H54 (cell line): ENCODE measurements around the gene MYG1.
"Not testable (repeated sequence)": the region's sequence is repeated elsewhere in the genome, so short reads cannot be mapped to it uniquely, and the experiment has no call there.

ENCODE experiments used
- DNase-seq: peaks from one replicate; pipeline ENCODE4 v3.0.0; 2011; ENCODE audit warnings: low spot score, mixed read lengths; ENCODE audit not compliant: insufficient read length
- FAIRE-seq: peaks from 3 replicates; lab custom pipeline; 2011; peaks lifted over from hg19 to GRCh38; lab: Jason Lieb, UNC
- POLR2A ChIP-seq: IDR thresholded peaks from 2 replicates; pipeline ENCODE4 v1.6.1; 2011; ENCODE audit warnings: low read depth, mild to moderate bottlenecking, low read length

The MYG1 gene

GRCh38 chr12:53327435-53328042 lies 28.0 kb downstream of the MYG1 start:
- no peak for DNase-seq
- no peak for TF ChIP-seq POLR2A
- no peak for FAIRE-seq

GRCh38 chr12:53328043-53328435 lies 28.5 kb downstream of the MYG1 start:
- DNase-seq (no peak), FAIRE-seq (no peak)
- TF ChIP-seq POLR2A = no peak

- FAIRE-seq (no peak), DNase-seq (no peak)
- TF ChIP-seq POLR2A = no peak
Measured at GRCh38 chr12:53330671-53331070, 31.2 kb downstream of the MYG1 start.

- FAIRE-seq = not testable (repeated sequence)
Measured at GRCh38 chr12:53332339-53332738, 32.8 kb downstream of the MYG1 start.

GRCh38 chr12:53332744-53333143 lies 33.2 kb downstream of the MYG1 start:
- no peak for TF ChIP-seq POLR2A
- DNase-seq (no peak), FAIRE-seq (no peak)

More at GRCh38 chr12:53332339-53332738, 32.8 kb downstream of the MYG1 start:
- not testable (repeated sequence) for DNase-seq

GRCh38 chr12:53333289-53333688 lies 33.8 kb downstream of the MYG1 start:
- DNase-seq (no peak), FAIRE-seq (no peak)
- no peak for TF ChIP-seq POLR2A

GRCh38 chr12:53333845-53334244 lies 34.4 kb downstream of the MYG1 start:
- no peak for DNase-seq

GRCh38 chr12:53334822-53335221 lies 35.3 kb downstream of the MYG1 start:
- FAIRE-seq (no peak), DNase-seq (no peak)
- TF ChIP-seq POLR2A = no peak

More at GRCh38 chr12:53333845-53334244, 34.4 kb downstream of the MYG1 start:
- no peak for FAIRE-seq
- no peak for TF ChIP-seq POLR2A

- no peak for TF ChIP-seq POLR2A
- no peak for DNase-seq
- FAIRE-seq = no peak
Measured at GRCh38 chr12:53336181-53336681, 36.7 kb downstream of the MYG1 start, which contains the start of gene SP7. SP7 (minus strand) TSS chr12:53336354; CDS start chr12:53335646, 708 bp downstream.

- TF ChIP-seq POLR2A = no peak
- no peak for FAIRE-seq
- no peak for DNase-seq
Measured at GRCh38 chr12:53338017-53338416, 38.5 kb downstream of the MYG1 start.

GRCh38 chr12:53338916-53339315 lies 39.4 kb downstream of the MYG1 start:
- DNase-seq = no peak
- no peak for FAIRE-seq
- no peak for TF ChIP-seq POLR2A

GRCh38 chr12:53340398-53340797 lies 40.9 kb downstream of the MYG1 start:
- DNase-seq (no peak), FAIRE-seq (no peak)
- no peak for TF ChIP-seq POLR2A

GRCh38 chr12:53343449-53343848 lies 44.0 kb downstream of the MYG1 start:
- DNase-seq (no peak), FAIRE-seq (no peak)
- TF ChIP-seq POLR2A = no peak

GRCh38 chr12:53343969-53344368 lies 44.5 kb downstream of the MYG1 start:
- no peak for FAIRE-seq
- TF ChIP-seq POLR2A = no peak
- DNase-seq = no peak

- TF ChIP-seq POLR2A = no peak
- FAIRE-seq = no peak
- no peak for DNase-seq
Measured at GRCh38 chr12:53344487-53344823, 45.0 kb downstream of the MYG1 start.
